Glutamatergic neuron (in vitro differentiated cells): Measurements from ENCODE around the gene WDFY1. TPM values are rescaled to one million over a fixed set of nuclear protein-coding genes. Genes with fewer than 3 reads are reported as not detected.

Experiments used
- DNase-seq: peaks from one replicate; pipeline ENCODE4 v3.0.0; 2022
- H3K27ac Mint-ChIP-seq: one replicate; pipeline ENCODE4 v1.8.0; 2020; ENCODE audit warnings: mild to moderate bottlenecking, mixed read lengths, inconsistent platforms; ENCODE audit not compliant: unreplicated experiment
- H3K27me3 Mint-ChIP-seq: one replicate; pipeline ENCODE4 v1.8.0; 2020; ENCODE audit warnings: mild to moderate bottlenecking, moderate library complexity, mixed read lengths, inconsistent platforms; ENCODE audit not compliant: unreplicated experiment
- H3K36me3 Mint-ChIP-seq: one replicate; pipeline ENCODE4 v1.8.0; 2020; ENCODE audit warnings: mild to moderate bottlenecking, mixed read lengths, inconsistent platforms; ENCODE audit not compliant: unreplicated experiment
- H3K4me1 Mint-ChIP-seq: one replicate; pipeline ENCODE4 v1.8.0; 2020; ENCODE audit warnings: mild to moderate bottlenecking, low read depth, mixed read lengths, inconsistent platforms; ENCODE audit not compliant: unreplicated experiment
- H3K4me3 Mint-ChIP-seq: one replicate; pipeline ENCODE4 v1.8.0; 2020; ENCODE audit warnings: mild to moderate bottlenecking, mixed read lengths, inconsistent platforms; ENCODE audit not compliant: unreplicated experiment
- H3K9me3 Mint-ChIP-seq: one replicate; pipeline ENCODE4 v1.8.0; 2020; ENCODE audit warnings: mild to moderate bottlenecking, moderate library complexity, mixed read lengths, inconsistent platforms; ENCODE audit not compliant: unreplicated experiment
- total RNA-seq: library from RNA; stranded (reverse); fragmentation: NEBNext Ultra II Directional; extraction: Animal tissue kit (Norgen Biotek cat#: 25700); gene quantifications from one replicate; pipeline ENCODE4 v1.2.1, GENCODE V29; 2021; ENCODE audit not compliant: unreplicated experiment
- TF ChIP-seq, protein P1 (sequence below): fragments of 200-600 bp; sonication (generic); IDR thresholded peaks from one replicate; pipeline ENCODE4 v1.5.0; 2021; ENCODE audit not compliant: partially characterized antibody, unreplicated experiment

WDFY1 gene
- total RNA-seq, 1 donor from 2014 or later: 33.0 TPM

- H3K36me3 Mint-ChIP-seq: no peaks in the 10 kb centered on the region
- no peak for DNase-seq
- no peaks in the 10 kb centered on the region for H3K4me1 Mint-ChIP-seq
- H3K4me3 Mint-ChIP-seq: no peak overlapping the region
- H3K27me3 Mint-ChIP-seq: no peaks in the 10 kb centered on the region
- TF ChIP-seq, protein P1, sequence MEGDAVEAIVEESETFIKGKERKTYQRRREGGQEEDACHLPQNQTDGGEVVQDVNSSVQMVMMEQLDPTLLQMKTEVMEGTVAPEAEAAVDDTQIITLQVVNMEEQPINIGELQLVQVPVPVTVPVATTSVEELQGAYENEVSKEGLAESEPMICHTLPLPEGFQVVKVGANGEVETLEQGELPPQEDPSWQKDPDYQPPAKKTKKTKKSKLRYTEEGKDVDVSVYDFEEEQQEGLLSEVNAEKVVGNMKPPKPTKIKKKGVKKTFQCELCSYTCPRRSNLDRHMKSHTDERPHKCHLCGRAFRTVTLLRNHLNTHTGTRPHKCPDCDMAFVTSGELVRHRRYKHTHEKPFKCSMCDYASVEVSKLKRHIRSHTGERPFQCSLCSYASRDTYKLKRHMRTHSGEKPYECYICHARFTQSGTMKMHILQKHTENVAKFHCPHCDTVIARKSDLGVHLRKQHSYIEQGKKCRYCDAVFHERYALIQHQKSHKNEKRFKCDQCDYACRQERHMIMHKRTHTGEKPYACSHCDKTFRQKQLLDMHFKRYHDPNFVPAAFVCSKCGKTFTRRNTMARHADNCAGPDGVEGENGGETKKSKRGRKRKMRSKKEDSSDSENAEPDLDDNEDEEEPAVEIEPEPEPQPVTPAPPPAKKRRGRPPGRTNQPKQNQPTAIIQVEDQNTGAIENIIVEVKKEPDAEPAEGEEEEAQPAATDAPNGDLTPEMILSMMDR: no peak
- H3K9me3 Mint-ChIP-seq: peaks cover 2% of the 10 kb centered on the region
- no peak overlapping the region for H3K27ac Mint-ChIP-seq
Measured at GRCh38 chr2:223832241-223832903, 112.8 kb downstream of the WDFY1 start.

DNA sequence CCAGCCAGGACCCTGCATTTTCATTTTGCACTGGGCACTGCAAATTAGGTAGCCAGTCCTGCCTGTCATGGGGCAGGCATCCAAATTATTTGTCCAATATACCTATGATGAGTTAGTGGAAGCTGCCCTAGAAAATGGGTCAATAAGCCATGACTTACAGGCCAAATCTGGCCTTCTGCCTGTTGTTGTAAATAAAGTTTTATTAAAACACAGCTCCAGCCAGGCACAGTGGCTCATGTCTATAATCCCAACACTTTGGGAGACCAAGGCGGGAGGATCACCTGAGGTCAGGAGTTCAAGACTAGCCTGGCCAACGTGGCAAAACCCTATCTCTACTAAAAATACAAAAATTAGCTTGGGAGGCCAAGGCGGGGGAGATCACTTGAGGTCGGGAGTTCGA is 116.0 kb downstream of the WDFY1 start:
- peaks cover 3% of the 10 kb centered on the region for H3K27me3 Mint-ChIP-seq
- H3K9me3 Mint-ChIP-seq: peaks cover 2% of the 10 kb centered on the region
- no peak overlapping the region for H3K27ac Mint-ChIP-seq
- DNase-seq: no peak
- H3K4me1 Mint-ChIP-seq: no peaks in the 10 kb centered on the region
- H3K36me3 Mint-ChIP-seq: no peaks in the 10 kb centered on the region
- no peak overlapping the region for H3K4me3 Mint-ChIP-seq
- TF ChIP-seq, protein P1: no peak

DNA sequence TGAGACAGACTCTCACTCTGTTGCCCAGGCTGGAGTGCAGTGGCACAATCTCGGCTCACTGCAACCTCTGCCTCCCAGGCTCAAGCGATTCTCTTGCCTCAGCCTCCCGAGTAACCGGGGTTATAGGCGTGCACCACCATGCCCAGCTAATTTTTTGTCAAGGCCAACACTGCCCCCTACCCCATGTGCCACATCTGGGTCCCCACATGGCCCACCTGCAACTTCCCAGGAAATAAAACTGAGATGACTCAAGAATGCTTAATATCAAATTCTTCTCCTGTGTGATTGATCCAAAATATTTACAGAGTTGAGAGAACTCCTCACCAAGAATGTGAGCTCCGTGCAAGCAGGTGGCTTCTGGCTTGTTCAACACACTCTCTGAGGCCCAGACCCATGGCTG is 116.8 kb downstream of the WDFY1 start:
- H3K4me1 Mint-ChIP-seq: no peaks in the 10 kb centered on the region
- H3K9me3 Mint-ChIP-seq: peaks cover 2% of the 10 kb centered on the region
- H3K27ac Mint-ChIP-seq: no peak overlapping the region
- TF ChIP-seq, protein P1: no peak
- DNase-seq: no peak
- peaks cover 3% of the 10 kb centered on the region for H3K27me3 Mint-ChIP-seq
- no peaks in the 10 kb centered on the region for H3K36me3 Mint-ChIP-seq
- no peak overlapping the region for H3K4me3 Mint-ChIP-seq

DNA sequence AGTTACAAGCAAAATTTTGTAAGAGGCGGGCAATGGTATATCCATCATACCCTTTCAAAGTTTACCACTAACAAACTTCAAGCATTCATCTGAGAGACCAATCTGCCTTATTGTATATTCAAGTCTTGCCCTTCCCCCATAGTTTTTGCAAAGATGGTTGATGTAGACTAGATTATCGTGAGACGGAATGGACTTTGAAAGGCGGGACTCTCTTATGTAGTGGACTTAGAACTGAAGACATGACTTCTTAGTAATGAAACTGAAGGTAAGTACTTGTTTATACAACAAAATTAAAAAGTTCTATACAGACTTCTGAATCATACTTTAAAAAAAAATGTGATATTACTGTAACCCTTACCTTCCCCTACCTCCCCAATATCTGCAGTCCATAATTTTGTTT is 118.1 kb downstream of the WDFY1 start:
- H3K27ac Mint-ChIP-seq: no peak overlapping the region
- no peaks in the 10 kb centered on the region for H3K36me3 Mint-ChIP-seq
- peaks cover 3% of the 10 kb centered on the region for H3K27me3 Mint-ChIP-seq
- no peak overlapping the region for H3K4me3 Mint-ChIP-seq
- H3K4me1 Mint-ChIP-seq: no peaks in the 10 kb centered on the region
- TF ChIP-seq, protein P1: no peak
- H3K9me3 Mint-ChIP-seq: peaks cover 2% of the 10 kb centered on the region
- no peak for DNase-seq

Other genes starting within 250 kb of the WDFY1 start
- 3.1 TPM for gene AP1S3, start 107.8 kb downstream of the WDFY1 start, total RNA-seq
- 37.3 TPM for gene MRPL44, start 12.1 kb upstream of the WDFY1 start, total RNA-seq
- 24.6 TPM for gene SERPINE2, start 94.0 kb upstream of the WDFY1 start, total RNA-seq